Esophagus muscularis mucosa (tissue), 3 donors: Measurements from ENCODE around the gene PPIL1.

Experiments used
- CTCF ChIP-seq, 3 experiments: fragments of 200-600 bp in 2 of 3; fragments of 450-650 bp in 1 of 3; sonication (generic) in 2 of 3; IDR thresholded peaks; one replicate each; pipeline ENCODE4 v1.5.1; 2017 to 2019; ENCODE audit warnings: antibody characterized with exemption in 3 of 3, mild to moderate bottlenecking in 2 of 3, moderate library complexity in 1 of 3
- EP300 ChIP-seq: sonication (generic); formaldehyde crosslinking; IDR thresholded peaks from one replicate; pipeline ENCODE4 v1.6.1; 2017; ENCODE audit warnings: antibody characterized with exemption

DNA sequence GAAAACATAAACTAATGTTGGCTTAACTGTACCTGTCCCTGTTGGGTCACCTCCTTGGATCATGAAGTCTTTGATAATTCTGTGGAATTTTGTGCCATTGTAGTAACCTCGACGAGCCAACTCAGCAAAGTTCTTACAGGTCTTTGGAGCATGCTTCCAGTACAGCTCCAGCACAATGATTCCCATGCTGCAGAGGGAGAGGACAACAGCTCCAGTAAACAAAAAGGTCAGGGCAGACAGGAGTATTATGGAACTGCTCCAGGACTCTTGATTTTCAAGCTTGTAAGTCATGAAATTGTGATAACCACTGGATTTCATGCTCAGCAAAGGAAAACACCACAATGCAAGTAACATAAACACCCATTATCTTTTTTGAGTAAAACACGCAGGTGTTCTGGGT, 2.9 kb downstream of the PPIL1 start:
- no peak for TF ChIP-seq EP300
- TF ChIP-seq CTCF (IDR thresholded peaks at IDR 0.05), result no peak
